HG03439 (cell line): Measurements from ENCODE around the gene RIOK3.
"Not testable (repeated sequence)": the region's sequence is repeated elsewhere in the genome, so short reads cannot be mapped to it uniquely, and the experiment has no call there.

Source experiments
- ATAC-seq: cut with Tn5 transposase; IDR thresholded peaks from one replicate; pipeline ENCODE4 v1.9.1; 2021; ENCODE audit warnings: mild to moderate bottlenecking, moderate library complexity; ENCODE audit not compliant: unreplicated experiment

RIOK3 gene

DNA sequence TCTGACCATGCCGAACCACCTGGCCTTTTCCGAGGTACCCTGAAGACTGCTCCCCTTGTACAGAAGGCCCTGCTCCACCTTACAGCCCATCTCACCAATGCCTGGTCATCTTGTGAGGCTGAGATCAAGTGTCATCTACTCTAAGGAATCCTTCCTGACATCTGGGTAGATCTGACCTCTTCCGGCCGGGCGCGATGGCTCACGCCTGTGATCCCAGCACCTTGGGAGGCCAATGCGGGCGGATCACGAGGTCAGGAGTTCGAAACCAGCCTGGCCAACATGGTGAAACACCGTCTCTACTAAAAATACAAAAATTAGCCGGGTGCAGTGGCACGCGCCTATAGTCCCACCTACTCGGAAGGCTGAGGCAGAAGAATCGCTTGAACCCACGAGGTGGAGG, 2.1 kb upstream of the RIOK3 start:
- ATAC-seq = no peak

DNA sequence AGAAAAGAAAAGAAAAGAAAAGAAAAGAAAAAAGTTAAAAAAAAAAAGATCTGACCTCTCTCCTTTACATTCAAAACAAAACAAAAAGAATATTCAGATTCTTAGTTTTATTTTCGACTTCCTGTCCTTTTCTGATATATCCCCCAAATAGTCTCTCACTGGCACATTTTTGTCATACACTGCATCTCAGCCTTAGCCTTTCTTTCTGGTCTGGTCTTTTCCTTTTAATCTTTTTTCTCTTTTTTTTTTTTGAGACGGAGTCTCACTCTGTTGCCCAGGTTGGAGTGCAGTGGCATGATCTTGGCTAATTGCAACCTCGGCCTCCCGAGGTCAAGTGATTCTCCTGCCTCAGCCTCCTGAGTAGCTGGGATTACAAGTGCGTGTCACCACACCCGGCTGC, 1.6 kb upstream of the RIOK3 start:
- no peak for ATAC-seq

DNA sequence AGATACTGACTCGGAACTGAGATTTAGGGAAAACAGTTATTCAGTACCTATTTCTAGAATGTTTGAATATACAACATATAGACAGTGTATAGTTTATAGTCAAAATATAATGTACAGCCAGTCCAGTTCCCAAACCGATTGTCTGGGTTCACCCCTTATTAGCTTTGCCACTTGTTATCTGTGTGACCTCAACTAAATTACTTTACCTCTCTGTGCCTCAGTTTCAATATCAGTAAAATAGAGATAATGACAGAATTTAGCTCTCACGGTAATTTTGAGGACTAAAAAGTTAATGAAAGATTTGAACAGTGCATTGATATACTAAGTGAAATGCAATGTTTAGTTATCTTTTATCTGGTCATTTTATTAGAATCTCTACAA, 750 bp upstream of the RIOK3 start:
- no peak for ATAC-seq

DNA sequence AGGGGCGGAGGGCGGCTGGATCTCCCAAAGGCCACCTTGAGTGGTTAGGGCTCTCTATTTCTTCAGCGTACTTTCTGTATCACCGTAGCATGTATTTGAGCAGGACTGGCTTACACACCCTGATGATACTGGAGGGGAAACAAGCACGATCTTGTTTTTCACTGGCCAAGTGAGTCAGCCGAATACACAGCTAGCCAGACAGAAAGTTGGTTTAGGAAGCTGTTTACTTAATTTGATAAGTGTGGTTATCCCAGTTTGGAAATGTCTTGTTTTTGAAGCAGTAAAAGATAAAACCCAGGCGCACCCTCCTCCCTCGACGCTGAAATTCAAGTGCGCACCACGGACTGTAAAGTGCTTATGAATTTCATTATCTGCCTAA, 582 bp downstream of the RIOK3 start:
- no peak for ATAC-seq

DNA sequence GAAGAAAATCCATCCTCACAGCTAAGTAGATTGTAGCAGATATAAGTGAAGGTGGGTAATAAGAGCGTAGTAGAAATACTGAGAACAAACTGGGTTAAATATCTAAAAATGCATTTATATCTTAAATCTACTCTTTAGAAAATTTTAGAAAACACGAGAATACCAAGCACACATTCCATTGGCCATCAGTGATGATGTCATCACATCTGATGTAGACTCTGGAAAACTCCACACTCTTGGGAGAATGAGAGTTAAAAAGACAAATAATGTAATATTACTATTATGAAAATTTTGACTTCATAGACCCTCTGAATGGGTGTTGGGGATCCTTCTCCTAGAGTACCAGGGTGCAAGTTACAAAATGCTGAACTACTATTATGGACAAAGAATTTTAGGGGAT, 3.7 kb downstream of the RIOK3 start:
- no peak for ATAC-seq

DNA sequence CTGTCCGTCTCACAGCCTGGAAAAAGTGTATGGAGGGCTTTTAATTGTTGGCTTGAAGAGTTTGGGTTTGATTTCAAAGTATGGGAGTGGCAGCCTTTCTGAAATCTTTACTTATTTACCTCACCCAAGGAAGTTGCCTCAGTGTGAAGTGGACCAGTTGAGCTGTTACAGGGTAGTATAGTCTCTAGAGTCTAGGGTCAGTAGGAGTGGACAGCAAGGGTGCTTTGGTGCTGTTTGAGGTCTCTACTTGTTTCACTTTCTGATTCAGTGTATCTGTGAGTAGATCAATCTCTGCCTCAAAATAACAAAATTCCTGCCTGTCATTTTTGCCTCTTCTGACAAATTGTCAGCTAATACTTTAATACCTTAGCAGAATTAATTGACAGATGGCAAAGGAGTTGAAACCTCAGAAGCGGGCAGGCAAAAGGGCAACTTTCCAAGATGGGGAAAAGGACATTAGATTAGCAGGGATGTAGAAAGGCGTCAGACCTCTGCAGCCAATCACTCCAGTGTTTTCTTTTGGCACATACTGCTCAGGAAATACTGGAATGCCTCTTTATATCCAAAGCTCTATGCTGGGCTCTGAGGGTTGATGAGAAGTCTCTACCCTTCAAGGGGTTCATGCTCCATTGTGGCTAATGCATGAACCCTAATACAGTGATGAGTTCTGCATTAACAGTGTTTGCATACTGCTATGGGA, 5.9 kb downstream of the RIOK3 start:
- no peak for ATAC-seq

DNA sequence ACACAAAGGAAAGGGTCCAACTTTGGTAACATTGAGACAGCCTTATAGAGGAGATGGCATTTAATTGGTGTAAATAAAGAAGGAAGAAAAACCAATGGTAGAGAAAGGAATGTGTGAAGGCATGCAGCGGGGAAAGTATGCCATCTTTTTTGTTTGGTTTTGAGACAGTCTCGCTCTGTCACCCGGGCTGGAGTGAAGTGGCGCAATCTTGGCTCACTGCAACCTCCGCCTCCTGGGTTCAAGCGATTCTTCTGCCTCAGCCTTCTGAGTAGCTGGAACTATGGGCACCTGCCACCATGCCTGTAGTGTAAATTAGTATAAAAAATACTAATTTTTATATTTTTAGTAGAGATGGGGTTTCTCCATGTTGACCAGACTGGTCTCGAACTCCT, 6.4 kb downstream of the RIOK3 start:
- no peak for ATAC-seq

DNA sequence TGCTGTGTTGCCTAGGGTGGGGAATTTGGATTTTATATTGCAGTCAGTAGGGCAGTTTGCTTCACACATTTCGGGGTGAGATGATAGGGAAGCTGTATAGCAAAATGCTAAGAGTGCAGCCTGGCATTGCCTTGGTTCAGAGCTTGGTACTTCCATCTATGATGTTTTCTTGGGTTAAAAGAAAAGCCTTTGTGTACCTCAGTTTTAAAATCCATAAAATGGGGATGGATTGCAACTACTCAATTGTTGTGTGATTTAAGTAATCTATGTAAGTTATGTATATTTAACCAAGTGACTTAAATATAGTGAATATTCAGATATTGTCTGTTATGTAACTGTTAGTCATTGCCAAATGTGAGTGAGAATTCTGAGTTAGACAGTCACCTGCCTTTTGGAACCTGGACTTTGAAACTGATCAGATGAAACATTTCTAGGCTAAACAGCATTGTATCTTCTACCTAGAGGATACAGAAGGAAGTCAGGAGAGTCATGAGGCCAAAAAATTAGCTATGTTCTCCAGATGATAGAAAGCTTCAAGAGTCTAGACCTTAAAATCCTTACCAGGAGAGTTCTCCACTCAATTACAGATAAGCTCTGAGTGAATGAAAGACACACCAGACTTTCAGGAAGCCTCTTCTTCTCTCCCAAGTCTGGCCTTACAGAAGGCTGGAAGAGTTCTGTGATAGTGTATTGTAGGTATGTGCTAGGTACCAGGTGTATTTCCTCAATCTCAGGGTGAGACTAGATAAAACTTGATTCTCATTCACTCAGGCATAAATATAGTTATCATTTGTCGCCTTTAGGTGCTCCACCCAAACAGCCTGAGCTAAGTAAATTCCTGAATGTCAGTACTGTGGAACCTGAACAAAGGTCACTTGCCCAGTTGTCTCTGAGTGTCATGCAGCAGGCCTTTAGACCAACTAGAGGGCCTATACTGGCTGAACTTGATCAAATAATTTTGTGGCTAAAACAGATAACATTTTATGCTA, 7.5 kb downstream of the RIOK3 start:
- ATAC-seq = no peak

DNA sequence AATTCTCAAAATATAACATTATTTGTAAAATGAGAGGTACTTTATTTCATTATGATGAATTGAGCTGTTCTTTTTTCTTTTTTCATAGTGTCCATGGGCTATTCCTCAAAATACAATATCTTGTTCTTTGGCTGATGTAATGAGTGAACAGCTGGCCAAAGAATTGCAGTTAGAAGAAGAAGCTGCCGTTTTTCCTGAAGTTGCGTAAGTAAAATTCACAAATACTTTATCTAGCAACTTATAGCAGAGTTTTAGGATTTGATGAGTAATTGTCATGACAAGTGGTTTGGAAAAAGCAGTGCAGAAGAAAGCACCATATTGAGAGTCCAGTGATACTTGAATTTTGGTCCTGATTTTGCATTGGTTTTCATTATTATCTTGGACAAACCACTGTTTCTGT, 9.8 kb downstream of the RIOK3 start:
- ATAC-seq = no peak

DNA sequence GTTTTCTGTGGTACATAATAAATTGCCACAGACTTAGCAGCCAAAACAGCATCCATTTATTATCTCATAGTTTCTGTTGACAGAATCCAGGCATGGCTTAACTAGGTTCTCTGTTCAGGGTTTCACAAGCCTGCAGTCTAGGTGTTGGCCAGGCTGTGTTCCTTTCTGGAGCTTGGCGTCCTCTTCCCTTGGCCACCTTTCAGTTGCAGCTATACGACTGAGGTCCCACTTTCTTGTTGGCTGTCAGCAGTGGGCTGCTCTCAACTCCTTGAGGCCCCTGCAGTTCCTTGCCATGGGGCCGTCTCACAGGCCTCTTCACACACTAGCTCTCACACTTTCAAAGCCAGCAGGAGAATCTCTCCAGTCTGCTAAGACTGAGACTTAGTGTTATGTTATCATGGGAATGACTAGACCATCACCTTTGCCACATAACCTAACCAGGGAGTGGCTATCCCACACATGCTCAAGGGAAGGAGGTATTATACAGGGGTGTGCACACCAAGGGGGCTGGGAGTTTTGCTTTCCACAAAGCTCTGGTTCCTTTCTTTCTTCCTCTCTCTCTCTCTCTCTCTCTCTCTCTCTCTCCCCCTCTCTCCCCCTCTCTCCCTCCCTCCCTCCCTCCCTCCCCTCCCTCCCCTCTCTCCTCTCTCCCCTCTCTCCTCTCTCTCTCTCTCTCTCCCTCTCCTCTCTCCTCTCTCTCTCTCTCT, 15.8 kb downstream of the RIOK3 start:
- no peak for ATAC-seq

DNA sequence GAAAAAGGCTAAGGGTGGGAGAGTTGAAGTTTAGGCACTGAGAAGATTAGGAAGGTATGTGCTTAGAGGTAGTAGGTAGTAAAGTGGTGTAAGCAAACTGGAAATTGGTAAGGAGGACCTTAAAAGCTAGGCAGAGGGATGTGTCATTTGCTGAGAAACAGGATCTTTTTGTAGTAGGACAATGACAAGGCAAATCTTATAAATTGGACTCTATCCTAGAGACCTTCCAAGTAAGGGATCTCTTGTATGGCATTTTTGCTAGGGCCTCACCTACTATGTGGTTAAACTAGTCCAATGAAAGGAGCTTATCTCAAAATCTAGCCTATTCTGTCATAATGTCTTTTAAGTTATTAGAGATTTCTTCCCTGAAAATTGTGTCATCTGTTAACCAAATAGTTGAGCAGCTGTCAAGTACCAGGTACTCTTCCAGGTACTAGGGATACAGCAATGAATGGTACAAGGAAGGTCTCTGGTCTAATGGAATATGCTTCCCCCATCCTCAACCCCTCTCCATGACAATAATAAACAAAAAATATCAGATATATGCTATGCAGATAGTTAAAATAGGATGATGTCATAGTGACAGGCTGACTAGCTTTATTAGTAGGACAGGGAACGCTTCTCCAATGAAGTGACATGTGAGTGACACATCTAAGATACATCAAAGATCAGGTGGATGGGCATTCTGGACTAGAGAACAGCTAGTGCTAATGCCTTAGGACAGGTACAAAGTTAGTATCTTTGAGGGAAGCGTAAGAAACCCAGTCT, 17.7 kb downstream of the RIOK3 start:
- ATAC-seq = no peak

DNA sequence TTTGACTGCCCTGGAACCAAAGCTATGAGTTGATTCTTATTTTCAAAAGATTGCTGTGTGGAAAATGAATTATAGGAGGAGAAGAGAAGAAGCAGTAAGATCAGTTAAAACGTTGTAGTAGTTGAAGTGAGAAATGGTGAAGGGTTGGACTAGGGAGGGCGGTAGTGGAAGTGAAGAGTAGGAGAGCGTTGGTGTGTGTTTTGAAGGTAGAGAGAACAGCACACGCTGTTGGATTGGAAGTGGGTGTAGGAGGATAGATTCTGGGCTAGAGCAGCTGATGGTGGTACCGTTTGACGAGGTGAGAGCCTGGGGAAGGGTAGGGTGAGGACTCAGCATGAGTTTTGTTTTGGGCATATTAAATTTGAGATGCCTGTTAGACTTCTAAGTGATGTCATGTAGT, 18.4 kb downstream of the RIOK3 start:
- no peak for ATAC-seq

DNA sequence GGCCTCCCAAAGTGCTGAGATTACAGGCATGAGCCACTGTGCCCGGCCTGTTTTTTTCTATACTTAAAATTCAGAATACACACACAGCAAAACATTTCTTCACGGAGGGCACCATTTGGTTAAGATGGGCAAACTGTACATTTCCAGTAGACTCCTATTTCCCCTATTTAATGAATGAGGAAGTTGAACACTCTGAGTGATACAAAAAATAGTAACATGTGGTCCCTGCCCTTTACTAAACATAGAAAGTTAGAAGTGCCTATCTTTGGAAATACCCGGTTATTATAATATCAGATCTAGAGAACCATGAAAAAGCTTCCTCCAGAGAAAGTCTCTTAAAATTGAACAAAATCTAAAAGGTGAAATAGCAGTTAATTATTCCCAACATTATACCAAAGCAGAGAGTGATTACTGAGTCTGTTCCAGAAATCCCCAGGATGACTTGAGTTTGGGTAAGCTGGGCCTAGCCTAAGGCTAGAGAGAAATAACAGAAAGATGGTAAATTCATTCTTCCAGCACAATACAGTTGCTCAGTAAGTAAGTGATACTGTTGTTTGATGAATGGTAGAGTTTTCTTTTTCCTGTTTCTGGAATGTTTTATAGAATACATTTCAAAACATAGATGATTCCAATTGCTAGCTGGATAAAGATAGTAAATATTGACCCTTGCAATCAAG, 26.9 kb downstream of the RIOK3 start:
- no peak for ATAC-seq

DNA sequence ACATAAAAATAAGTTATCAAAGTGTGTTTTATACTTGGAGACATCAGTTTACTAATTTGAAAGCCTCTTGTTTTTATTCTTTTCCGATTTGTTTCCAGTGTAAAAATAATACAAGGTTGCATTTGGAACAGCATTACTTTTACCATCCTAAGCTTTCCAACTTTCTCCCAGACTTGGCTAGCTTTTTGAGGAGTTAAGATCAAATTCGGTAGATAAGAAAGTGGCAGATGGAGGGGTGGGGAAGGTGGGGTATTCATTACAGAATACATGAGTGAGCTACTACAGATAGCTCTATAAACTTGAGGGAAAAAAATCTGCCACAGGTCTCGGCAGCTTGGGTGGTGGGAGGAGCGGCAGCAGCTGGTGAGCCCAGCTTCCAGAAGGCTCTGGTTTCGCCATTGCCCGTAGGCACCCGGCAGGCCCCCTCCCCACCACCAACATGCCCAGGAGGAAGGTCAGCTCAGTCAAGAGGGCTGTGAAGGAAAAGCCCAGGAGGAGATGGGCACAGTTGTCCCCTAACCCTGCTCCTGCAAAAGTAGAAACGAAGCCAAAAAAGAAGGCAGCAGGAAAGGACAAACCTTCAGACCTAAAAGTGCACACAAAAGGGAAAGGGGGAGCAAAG, 31.6 kb downstream of the RIOK3 start:
- ATAC-seq = no peak

DNA sequence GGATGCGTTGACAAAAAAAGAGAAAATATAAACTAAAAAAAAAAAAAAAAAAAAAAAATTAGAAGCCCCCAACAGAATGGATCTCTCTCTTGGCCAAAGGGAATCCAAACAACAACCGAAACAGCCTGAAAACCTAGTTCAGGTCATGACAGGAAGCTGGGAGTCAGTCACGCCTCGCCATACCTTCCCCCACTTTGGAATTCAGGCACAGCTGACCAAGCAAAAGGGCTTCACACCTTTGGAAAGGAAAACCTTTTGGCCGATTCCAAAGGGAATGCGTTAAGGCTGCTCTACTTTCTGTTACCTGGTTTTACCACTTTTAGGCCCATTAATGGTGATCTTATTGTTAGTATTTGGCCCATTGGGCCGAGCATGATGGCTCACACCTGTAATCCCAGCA, 32.3 kb downstream of the RIOK3 start:
- ATAC-seq = no peak

DNA sequence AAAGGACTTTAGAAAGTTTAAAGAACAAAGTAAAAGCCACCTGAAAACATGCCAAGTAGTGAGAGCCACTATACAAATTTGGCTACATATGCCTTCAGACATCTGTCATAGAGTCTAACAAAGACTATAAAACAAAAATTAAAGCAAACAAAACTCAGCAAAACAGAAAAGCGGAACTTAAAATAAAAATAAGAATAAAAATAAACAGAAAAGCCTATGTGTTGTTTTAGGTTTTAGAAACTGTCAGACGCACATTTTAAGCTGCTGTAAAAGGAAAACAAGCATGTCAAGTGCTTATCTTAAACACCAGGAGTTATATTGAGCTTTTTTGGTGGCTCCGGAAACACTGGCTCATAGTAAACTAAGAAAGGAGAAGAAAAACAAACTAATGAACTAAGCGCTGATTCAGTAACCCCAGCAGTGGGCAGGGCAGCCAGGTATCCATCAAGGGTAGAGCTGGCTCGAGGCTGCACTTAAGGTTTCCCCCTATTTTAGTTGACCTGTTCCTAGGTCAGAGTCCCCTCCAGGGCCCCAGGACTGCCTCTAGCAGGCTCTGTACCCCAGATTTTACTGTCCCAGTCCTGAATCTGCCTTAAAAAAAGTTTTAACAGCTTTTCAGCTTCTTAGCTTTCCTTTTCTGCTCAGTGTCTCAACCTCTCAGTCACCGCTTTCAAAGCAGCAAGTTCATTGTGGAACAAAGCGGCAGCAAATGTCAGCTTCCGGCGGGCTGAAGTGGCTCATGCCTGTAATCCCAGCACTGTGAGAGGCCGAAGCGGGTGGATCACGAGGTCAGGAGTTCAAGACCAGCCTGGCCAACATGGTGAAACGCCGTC, 34.9 kb downstream of the RIOK3 start:
- ATAC-seq = peak; percentile 68

DNA sequence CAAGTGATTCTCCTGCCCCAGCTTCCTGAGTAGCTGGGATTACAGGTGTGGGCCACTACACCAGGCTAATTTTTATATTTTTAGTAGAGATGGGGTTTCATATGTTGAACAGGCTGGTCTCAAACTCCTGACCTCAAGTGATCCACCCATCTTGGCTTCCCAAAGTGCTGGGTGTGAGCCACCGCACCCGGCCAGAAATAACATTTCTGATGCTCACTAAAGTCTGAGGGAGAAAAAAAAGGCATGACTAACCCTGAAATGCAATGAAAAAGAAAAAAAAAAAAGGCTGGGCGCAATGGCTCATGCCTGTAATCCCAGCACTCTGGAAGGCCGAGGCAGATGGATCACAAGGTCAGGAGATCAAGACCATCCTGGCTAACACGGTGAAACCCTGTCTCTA, 36.5 kb downstream of the RIOK3 start:
- not testable (repeated sequence) for ATAC-seq

DNA sequence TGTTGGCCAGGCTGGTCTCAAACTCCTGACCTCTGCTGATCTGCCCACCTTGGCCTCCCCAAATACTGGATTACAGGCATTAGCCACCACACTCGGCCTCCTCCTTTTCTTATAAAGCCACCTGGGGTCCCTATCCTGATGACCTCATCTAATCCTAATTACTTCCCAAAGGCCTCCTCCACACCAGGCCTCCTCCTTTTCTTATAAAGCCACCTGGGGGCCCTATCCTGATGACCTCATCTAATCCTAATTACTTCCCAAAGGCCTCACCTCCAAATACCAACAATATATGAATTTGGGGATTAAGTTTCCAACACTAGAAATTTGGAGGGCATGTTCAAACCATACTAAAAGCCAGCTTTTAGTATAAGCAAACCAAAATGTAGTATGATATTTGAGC, 40.6 kb downstream of the RIOK3 start:
- ATAC-seq = no peak

DNA sequence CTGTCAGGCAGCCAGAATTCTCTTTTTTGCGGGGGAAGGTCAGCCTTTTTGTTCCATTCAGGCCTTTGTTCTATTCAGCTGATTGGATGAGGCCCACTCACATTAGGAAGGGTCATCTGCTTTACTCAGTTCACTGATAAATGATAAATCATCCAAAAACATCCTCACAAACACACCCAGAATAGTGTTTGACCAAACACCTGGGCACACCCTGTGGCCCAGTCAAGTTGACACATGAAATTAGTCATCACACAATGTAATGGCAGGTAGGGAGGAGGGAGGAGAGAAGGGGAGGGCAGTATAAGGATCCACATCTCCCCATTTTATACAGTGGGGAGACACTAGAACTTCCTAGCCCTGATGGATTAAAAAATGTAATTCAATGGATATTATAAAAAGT, 41.9 kb downstream of the RIOK3 start:
- no peak for ATAC-seq
